PC-9 (cell line): ENCODE data around the gene SPATA21. TPM values are rescaled to one million over a fixed set of nuclear protein-coding genes. Genes with fewer than 3 reads are reported as not detected.
A peak's percentile ranks its signal among the peaks of the same experiment; 100 is the strongest.
"Not testable (repeated sequence)": the region's sequence is repeated elsewhere in the genome, so short reads cannot be mapped to it uniquely, and the experiment has no call there.

Source experiments
- Bru-seq: library from RNA; stranded (reverse); fragments of 400-500 nt; gene quantifications from one replicate; lab custom pipeline; 2021; lab: Mats Ljungman, UMichigan
- BruChase-seq, 2 experiments: library from RNA; stranded (reverse); fragments of 400-500 nt; gene quantifications; one replicate each; lab custom pipeline; 2021; lab: Mats Ljungman, UMichigan
- BruUV-seq: library from RNA; stranded (reverse); fragments of 400-500 nt; replicated peaks from 2 replicates; lab custom pipeline; 2021; lab: Mats Ljungman, UMichigan
- CTCF ChIA-PET: fragments of 300-600 bp; sonication (Branson Sonifier 250); formaldehyde crosslinking; loops from one replicate; lab custom pipeline; 2022; ENCODE audit warnings: antibody characterized with exemption; lab: Charles Lee
- POLR2A ChIA-PET: fragments of 300-600 bp; sonication (Branson Sonifier 250); formaldehyde crosslinking; loops from one replicate; lab custom pipeline; 2022; ENCODE audit warnings: antibody characterized with exemption; ENCODE audit not compliant: unreplicated experiment; lab: Charles Lee
- DNase-seq, 2 experiments: peaks; one replicate each; pipeline versions ENCODE4 v3.0.0 to v3.0.0-alpha.2; 2015 to 2022; ENCODE audit warnings: mixed read lengths in 1 of 2
- H2AFZ ChIP-seq: fragments of 200-600 bp; sonication (generic); 2 replicates; pipeline ENCODE4 v1.8.1; 2017; ENCODE audit warnings: antibody characterized with exemption
- H3F3A ChIP-seq: fragments of 200-600 bp; sonication (generic); 2 replicates; pipeline ENCODE4 v1.8.1; 2017; ENCODE audit warnings: antibody characterized with exemption, mild to moderate bottlenecking, low read depth; ENCODE audit not compliant: insufficient read depth
- H3K27ac ChIP-seq: fragments of 200-600 bp; sonication (generic); 2 replicates; pipeline ENCODE4 v1.6.1; 2016; ENCODE audit warnings: mixed run types
- H3K27me3 ChIP-seq: fragments of 200-600 bp; sonication (generic); 2 replicates; pipeline ENCODE4 v1.6.1; 2016; ENCODE audit warnings: low read depth, mixed run types; ENCODE audit not compliant: insufficient read depth
- H3K36me3 ChIP-seq: fragments of 200-600 bp; sonication (generic); 2 replicates; pipeline ENCODE4 v1.6.1; 2016; ENCODE audit warnings: low read depth, mixed run types
- H3K4me1 ChIP-seq: fragments of 200-600 bp; sonication (generic); replicated peaks from 2 replicates; pipeline ENCODE4 v1.6.1; 2016; ENCODE audit warnings: mixed run types; ENCODE audit not compliant: insufficient read depth
- H3K4me2 ChIP-seq: fragments of 200-600 bp; sonication (generic); 2 replicates; pipeline ENCODE4 v1.6.1; 2017; ENCODE audit warnings: mixed run types
- H3K4me3 ChIP-seq: fragments of 200-600 bp; sonication (generic); 2 replicates; pipeline ENCODE4 v1.6.1; 2016; ENCODE audit warnings: mixed run types
- H3K79me2 ChIP-seq: fragments of 200-600 bp; sonication (generic); 2 replicates; pipeline ENCODE4 v1.6.1; 2017; ENCODE audit warnings: low read depth, mixed run types
- H3K9me2 ChIP-seq: fragments of 200-600 bp; sonication (generic); 2 replicates; pipeline ENCODE4 v1.8.1; 2017; ENCODE audit warnings: mild to moderate bottlenecking; ENCODE audit not compliant: insufficient read depth
- H3K9me3 ChIP-seq: fragments of 200-600 bp; sonication (generic); 2 replicates; pipeline ENCODE4 v1.8.1; 2016; ENCODE audit warnings: low read depth; ENCODE audit not compliant: insufficient read depth
- H4K20me1 ChIP-seq: fragments of 200-600 bp; sonication (generic); 2 replicates; pipeline ENCODE4 v1.8.1; 2017; ENCODE audit not compliant: insufficient read depth
- CTCF ChIP-seq: fragments of 200-600 bp; sonication (generic); conservative IDR thresholded peaks from 2 replicates; pipeline ENCODE4 v1.6.1; 2017; ENCODE audit warnings: mixed run types, antibody characterized with exemption, mild to moderate bottlenecking, moderate library complexity
- EZH2 ChIP-seq: fragments of 200-600 bp; sonication (generic); IDR thresholded peaks from 2 replicates; pipeline ENCODE4 v1.8.0; 2017; ENCODE audit warnings: antibody characterized with exemption, low read depth
- intact Hi-C: fragments of 100-400 bp; cut with micrococcal nuclease; formaldehyde crosslinking; loops from one replicate; pipeline ENCODE4 v1.10.0; 2022; ENCODE audit not compliant: unreplicated experiment
- long read RNA-seq: library from polyadenylated mRNA; stranded (forward); transcript quantifications from one replicate; pipeline ENCODE4 v2.0.0, GENCODE V29; 2022
- total RNA-seq: library from RNA; stranded (reverse); gene quantifications from 2 replicates; pipeline ENCODE4 v1.2.3, GENCODE V29; 2021

The SPATA21 gene
- total RNA-seq (not detected in 2 replicates), Bru-seq, nascent RNA (not detected), BruChase-seq, experiment 1, labeled RNA remaining after a 2-hour chase (percentile 12 among the genes with signal in this experiment), BruChase-seq, experiment 2, labeled RNA remaining after a 6-hour chase (percentile 4 among the genes with signal in this experiment)
- long read RNA-seq, partial matches to known transcripts, result 0 of 5 reads
- long read RNA-seq, other reads (novel, unspliced or antisense), result 5 of 5 reads

DNA sequence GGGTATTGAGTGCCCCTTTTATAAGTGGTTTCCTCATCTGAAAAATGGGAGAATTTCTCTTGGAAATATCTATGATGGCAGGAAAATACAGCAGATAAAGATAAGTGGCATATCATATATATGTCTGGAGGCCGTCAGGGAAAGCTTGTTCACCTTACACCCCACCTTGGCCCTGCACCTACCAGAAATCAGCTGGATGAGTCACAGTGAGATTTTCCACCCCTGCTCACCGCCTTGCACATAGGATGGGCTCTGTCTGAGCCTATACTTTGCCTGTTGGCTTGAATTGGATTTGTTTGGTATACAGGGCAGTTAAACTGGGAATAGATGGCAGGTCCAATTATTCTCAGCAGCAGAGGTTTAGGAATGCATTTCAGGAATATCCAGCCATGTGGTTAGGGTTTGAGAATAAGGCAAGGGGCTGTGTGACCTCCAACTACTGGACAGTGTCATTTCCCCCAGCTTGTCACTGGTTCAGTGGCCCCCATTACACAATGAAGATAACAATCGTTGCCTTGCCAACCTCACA, at the start of gene SPATA21:
Gene SPATA21 (minus strand): TSS at position 479 of the 529 bp plus-strand sequence. CDS start 6,053 bp downstream, outside the sequence.
- intact Hi-C loops, result no loop called here
- no peaks in the 10 kb centered on the region for H3K27me3 ChIP-seq
- no peaks in the 10 kb centered on the region for H3K36me3 ChIP-seq
- no TSS peak for BruUV-seq
- H3K4me3 ChIP-seq, result no peak within 1 kb of the TSS
- H3K27ac ChIP-seq, result no peak within 1 kb of the TSS
- POLR2A ChIA-PET, result no interaction called here
- no peaks in the 10 kb centered on the region for H3K9me3 ChIP-seq
- no peaks in the 10 kb centered on the region for H3K9me2 ChIP-seq
- no peaks in the 10 kb centered on the region for H4K20me1 ChIP-seq
- no peaks in the 10 kb centered on the region for H3F3A ChIP-seq
- peaks cover 5% of the 10 kb centered on the region; the same call in 1 of the 2 replicates for H3K4me1 ChIP-seq
- CTCF ChIA-PET, result no interaction called here
- no peak for DNase-seq
- TF ChIP-seq CTCF (no peak), EZH2 (no peak)
- no peak within 1 kb of the TSS for H2AFZ ChIP-seq
- no peak within 1 kb of the TSS for H3K4me2 ChIP-seq
- peaks cover 14% of the 10 kb centered on the region for H3K79me2 ChIP-seq

- intact Hi-C loops, H3K27ac ChIP-seq: not testable (repeated sequence)
Observed at GRCh38 chr1:16487011-16487410, 49.8 kb upstream of the SPATA21 start.

GRCh38 chr1:16486316-16486715, 49.1 kb upstream of the SPATA21 start:
- H3K36me3 ChIP-seq, H3K27ac ChIP-seq, H3F3A ChIP-seq, H3K9me2 ChIP-seq, H2AFZ ChIP-seq, intact Hi-C loops, H3K27me3 ChIP-seq, H3K9me3 ChIP-seq, POLR2A ChIA-PET, BruUV-seq, H3K4me3 ChIP-seq, H3K4me1 ChIP-seq, DNase-seq, H3K79me2 ChIP-seq, H4K20me1 ChIP-seq, CTCF ChIA-PET, H3K4me2 ChIP-seq: not testable (repeated sequence)

More at GRCh38 chr1:16487011-16487410, 49.8 kb upstream of the SPATA21 start:
- H3F3A ChIP-seq, H3K4me2 ChIP-seq, H4K20me1 ChIP-seq, H3K79me2 ChIP-seq, H3K9me3 ChIP-seq, POLR2A ChIA-PET, H2AFZ ChIP-seq, CTCF ChIA-PET, BruUV-seq, H3K27me3 ChIP-seq, H3K9me2 ChIP-seq, H3K4me3 ChIP-seq, H3K36me3 ChIP-seq, DNase-seq, H3K4me1 ChIP-seq: not testable (repeated sequence)

DNA sequence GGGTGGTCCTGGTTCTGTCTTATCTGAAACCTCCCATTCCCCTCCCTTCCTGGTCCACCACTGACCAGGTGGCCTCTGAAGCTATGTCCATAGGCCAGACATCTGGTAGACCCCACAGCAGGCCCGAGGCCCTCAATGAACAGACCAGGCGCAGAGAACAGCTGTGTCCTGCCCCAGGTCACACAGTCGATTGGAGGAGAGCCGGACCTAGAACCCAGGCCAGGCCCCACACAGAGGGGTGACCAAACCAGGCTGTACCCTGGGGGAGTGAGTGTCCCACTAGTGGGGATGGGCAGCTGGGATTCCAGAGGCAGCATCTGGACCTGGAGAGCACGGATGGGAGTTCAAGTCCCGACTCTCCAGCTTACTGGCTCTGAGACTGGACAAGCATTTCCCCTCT, 47.7 kb upstream of the SPATA21 start:
- Histone ChIP-seq H4K20me1 (no peaks in the 10 kb centered on the region), H3K9me2 (no peaks in the 10 kb centered on the region), H3K79me2 (no peaks in the 10 kb centered on the region), H3K36me3 (no peaks in the 10 kb centered on the region), H2AFZ (no peak overlapping the region), H3F3A (no peaks in the 10 kb centered on the region), H3K4me3 (no peak overlapping the region), H3K9me3 (no peaks in the 10 kb centered on the region), H3K4me2 (no peak overlapping the region), H3K4me1 (no peaks in the 10 kb centered on the region), H3K27me3 (no peaks in the 10 kb centered on the region), H3K27ac (no peak overlapping the region)
- ChIA-PET POLR2A (no interaction called here), CTCF (no interaction called here)
- DNase-seq, result no peak
- no TSS peak for BruUV-seq
- no peak for TF ChIP-seq CTCF
- TF ChIP-seq EZH2, result no peak
- intact Hi-C loops, result no loop called here
